GM23338 (cell line): Measurements from ENCODE around the gene ATF5. TPM values are rescaled to one million over a fixed set of nuclear protein-coding genes. Genes with fewer than 3 reads are reported as not detected.

ENCODE experiments used
- ATAC-seq: fragments of 200-7000 bp; cut with Tn5 transposase; 3 replicates; pipeline ENCODE4 v1.9.1; 2020
- DNase-seq: peaks from one replicate; pipeline ENCODE4 v3.0.0-alpha.2; 2015; ENCODE audit warnings: low spot score
- H2AFZ ChIP-seq: fragments of 200-600 bp; sonication (generic); 2 replicates; pipeline ENCODE4 v1.8.0; 2016; ENCODE audit warnings: antibody characterized with exemption, mild to moderate bottlenecking, moderate library complexity
- H3F3A ChIP-seq: fragments of 200-600 bp; sonication (generic); replicated peaks from 2 replicates; pipeline ENCODE4 v1.8.0; 2017; ENCODE audit warnings: antibody characterized with exemption, mixed run types, low read depth
- H3K27ac ChIP-seq: fragments of 200-600 bp; sonication (generic); 2 replicates; pipeline ENCODE4 v1.6.1; 2016; ENCODE audit warnings: low read depth
- H3K27me3 ChIP-seq: fragments of 200-600 bp; sonication (generic); 2 replicates; pipeline ENCODE4 v1.8.0; 2016; ENCODE audit warnings: mild to moderate bottlenecking, mixed run types, moderate library complexity; ENCODE audit not compliant: insufficient read depth
- H3K36me3 ChIP-seq: fragments of 200-600 bp; sonication (generic); 2 replicates; pipeline ENCODE4 v1.8.0; 2016; ENCODE audit warnings: mild to moderate bottlenecking; ENCODE audit not compliant: insufficient read depth
- H3K4me1 ChIP-seq: fragments of 200-600 bp; sonication (generic); 2 replicates; pipeline ENCODE4 v1.8.0; 2016; ENCODE audit warnings: mild to moderate bottlenecking, moderate library complexity; ENCODE audit not compliant: insufficient read depth
- H3K4me2 ChIP-seq: fragments of 200-600 bp; sonication (generic); 2 replicates; pipeline ENCODE4 v1.7.1; 2017; ENCODE audit warnings: mixed run types
- H3K4me3 ChIP-seq: fragments of 200-600 bp; sonication (generic); 2 replicates; pipeline ENCODE4 v1.6.1; 2016; ENCODE audit warnings: mixed run types
- H3K79me2 ChIP-seq: fragments of 200-600 bp; sonication (generic); replicated peaks from 2 replicates; pipeline ENCODE4 v1.8.0; 2017; ENCODE audit warnings: mild to moderate bottlenecking; ENCODE audit not compliant: insufficient read depth
- H3K9me2 ChIP-seq: fragments of 200-600 bp; sonication (generic); 2 replicates; pipeline ENCODE4 v1.8.0; 2017; ENCODE audit not compliant: insufficient read depth
- H4K20me1 ChIP-seq: fragments of 200-600 bp; sonication (generic); replicated peaks from 2 replicates; pipeline ENCODE4 v1.8.0; 2017; ENCODE audit warnings: mild to moderate bottlenecking; ENCODE audit not compliant: insufficient read depth
- H3K27ac Mint-ChIP-seq: 2 replicates; pipeline ENCODE4 v1.8.0; 2020; ENCODE audit warnings: inconsistent platforms, mild to moderate bottlenecking, moderate library complexity, mixed read lengths
- H3K27me3 Mint-ChIP-seq: 3 replicates; pipeline ENCODE4 v1.8.0; 2022; ENCODE audit warnings: low read depth, mild to moderate bottlenecking, moderate library complexity, mixed read lengths, inconsistent platforms; ENCODE audit not compliant: insufficient read depth, poor library complexity
- H3K36me3 Mint-ChIP-seq: 3 replicates; pipeline ENCODE4 v1.8.0; 2021; ENCODE audit warnings: low read depth, mild to moderate bottlenecking, inconsistent platforms, moderate library complexity, mixed read lengths
- H3K4me1 Mint-ChIP-seq: 3 replicates; pipeline ENCODE4 v1.8.0; 2020; ENCODE audit warnings: mild to moderate bottlenecking, inconsistent platforms, mixed read lengths
- H3K4me3 Mint-ChIP-seq: 3 replicates; pipeline ENCODE4 v1.8.0; 2021; ENCODE audit warnings: moderate library complexity, mild to moderate bottlenecking, inconsistent platforms, mixed read lengths
- H3K9me3 Mint-ChIP-seq: 3 replicates; pipeline ENCODE4 v1.8.0; 2020; ENCODE audit warnings: moderate library complexity, mild to moderate bottlenecking, inconsistent platforms, mixed read lengths
- CREB1 ChIP-seq: fragments of 250-450 bp; sonication (Bioruptor Pico); IDR thresholded peaks from 2 replicates; pipeline ENCODE4 v1.5.0; 2020; ENCODE audit warnings: low read depth, mild to moderate bottlenecking, moderate library complexity
- CTCF ChIP-seq, 2 experiments: fragments of 200-600 bp in 1 of 2; sonication (generic) in 1 of 2; conservative IDR thresholded peaks; 2 replicates each; pipeline versions ENCODE4 v1.5.1 to v1.6.1; 2016 to 2017; ENCODE audit warnings: antibody characterized with exemption in 2 of 2, low read depth in 2 of 2, mild to moderate bottlenecking in 2 of 2, moderate library complexity in 1 of 2
- EZH2 ChIP-seq: fragments of 200-600 bp; sonication (generic); IDR thresholded peaks from one replicate; pipeline ENCODE4 v1.8.0; 2017; ENCODE audit warnings: antibody characterized with exemption, mild to moderate bottlenecking, low read depth; ENCODE audit not compliant: unreplicated experiment
- EZH2phosphoT487 ChIP-seq: fragments of 200-600 bp; sonication (generic); IDR thresholded peaks from one replicate; pipeline ENCODE4 v1.8.1; 2018; ENCODE audit warnings: antibody characterized with exemption; ENCODE audit not compliant: unreplicated experiment
- JUNB ChIP-seq: IDR thresholded peaks from one replicate; pipeline ENCODE4 v1.6.1; 2016; ENCODE audit warnings: antibody characterized with exemption; ENCODE audit not compliant: unreplicated experiment
- NANOG ChIP-seq: IDR thresholded peaks from 2 replicates; pipeline ENCODE4 v1.6.1; 2016; ENCODE audit warnings: antibody characterized with exemption, borderline replicate concordance
- POLR2AphosphoS5 ChIP-seq: IDR thresholded peaks from 2 replicates; pipeline ENCODE4 v1.6.1; 2016; ENCODE audit warnings: antibody characterized with exemption, low read depth
- REST ChIP-seq: IDR thresholded peaks from one replicate; pipeline ENCODE4 v1.6.1; 2018; ENCODE audit warnings: antibody characterized with exemption; ENCODE audit not compliant: unreplicated experiment
- STAT1 ChIP-seq: IDR thresholded peaks from one replicate; pipeline ENCODE4 v1.6.1; 2016; ENCODE audit warnings: antibody characterized with exemption; ENCODE audit not compliant: unreplicated experiment
- ZNF114 ChIP-seq: fragments of 250-450 bp; sonication (Bioruptor Pico); IDR thresholded peaks from 2 replicates; pipeline ENCODE4 v1.5.0; 2020; ENCODE audit warnings: mild to moderate bottlenecking, moderate library complexity
- ZNF331 ChIP-seq: fragments of 250-450 bp; sonication (Bioruptor Pico); IDR thresholded peaks from 2 replicates; pipeline ENCODE4 v1.5.0; 2020; ENCODE audit warnings: low read depth, mild to moderate bottlenecking, moderate library complexity
- polyA plus RNA-seq: library from polyadenylated mRNA; unstranded; fragments of >200 nt; fragmentation: Nextera tagmentation; extraction: Ambion mirVana; gene quantifications from 2 replicates; pipeline ENCODE4 v1.2.1, GENCODE V29; 2016
- total RNA-seq: library from RNA; depleted of rRNA; stranded (reverse); fragments of >200 nt; shearing (Covaris generic); gene quantifications from 2 replicates; pipeline ENCODE4 v1.2.3, GENCODE V29; 2014
- TF ChIP-seq, protein P1 (sequence below): IDR thresholded peaks from 2 replicates; pipeline ENCODE4 v1.6.1; 2016; ENCODE audit warnings: antibody characterized with exemption
- TF ChIP-seq, protein P2 (sequence below): fragments of 250-450 bp; sonication (Bioruptor Pico); IDR thresholded peaks from 2 replicates; pipeline ENCODE4 v1.5.0; 2020; ENCODE audit warnings: mild to moderate bottlenecking, moderate library complexity

Gene ATF5
- total and polyA plus RNA-seq, 2 experiments from 2014 or later: 7.4 to 9.6 TPM

GRCh38 chr19:49887665-49888509 lies 41.1 kb upstream of the ATF5 start:
- peaks cover 45% of the 10 kb centered on the region for H3K36me3 Mint-ChIP-seq
- Histone ChIP-seq H3K79me2 (no peaks in the 10 kb centered on the region), H3K27me3 (0 out of 2 replicates have a peak, but pooled peaks cover 3% of the 10 kb centered on the region), H3F3A (peaks cover 30% of the 10 kb centered on the region; the same call in 1 of the 2 replicates), H3K4me2 (no peak overlapping the region), H3K9me2 (no peaks in the 10 kb centered on the region), H3K27ac (no peak overlapping the region), H2AFZ (no peak overlapping the region), H4K20me1 (no peaks in the 10 kb centered on the region; the same call in 1 of the 2 replicates), H3K4me1 (peaks cover 9% of the 10 kb centered on the region; the same call in 1 of the 2 replicates), H3K36me3 (peaks cover 13% of the 10 kb centered on the region), H3K4me3 (no peak overlapping the region)
- H3K27ac Mint-ChIP-seq: no peak overlapping the region
- TF ChIP-seq JUNB: no peak
- no peak for TF ChIP-seq STAT1
- TF ChIP-seq, protein P1, sequence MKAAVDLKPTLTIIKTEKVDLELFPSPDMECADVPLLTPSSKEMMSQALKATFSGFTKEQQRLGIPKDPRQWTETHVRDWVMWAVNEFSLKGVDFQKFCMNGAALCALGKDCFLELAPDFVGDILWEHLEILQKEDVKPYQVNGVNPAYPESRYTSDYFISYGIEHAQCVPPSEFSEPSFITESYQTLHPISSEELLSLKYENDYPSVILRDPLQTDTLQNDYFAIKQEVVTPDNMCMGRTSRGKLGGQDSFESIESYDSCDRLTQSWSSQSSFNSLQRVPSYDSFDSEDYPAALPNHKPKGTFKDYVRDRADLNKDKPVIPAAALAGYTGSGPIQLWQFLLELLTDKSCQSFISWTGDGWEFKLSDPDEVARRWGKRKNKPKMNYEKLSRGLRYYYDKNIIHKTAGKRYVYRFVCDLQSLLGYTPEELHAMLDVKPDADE: no peak
- no peak for TF ChIP-seq REST
- TF ChIP-seq, protein P2, sequence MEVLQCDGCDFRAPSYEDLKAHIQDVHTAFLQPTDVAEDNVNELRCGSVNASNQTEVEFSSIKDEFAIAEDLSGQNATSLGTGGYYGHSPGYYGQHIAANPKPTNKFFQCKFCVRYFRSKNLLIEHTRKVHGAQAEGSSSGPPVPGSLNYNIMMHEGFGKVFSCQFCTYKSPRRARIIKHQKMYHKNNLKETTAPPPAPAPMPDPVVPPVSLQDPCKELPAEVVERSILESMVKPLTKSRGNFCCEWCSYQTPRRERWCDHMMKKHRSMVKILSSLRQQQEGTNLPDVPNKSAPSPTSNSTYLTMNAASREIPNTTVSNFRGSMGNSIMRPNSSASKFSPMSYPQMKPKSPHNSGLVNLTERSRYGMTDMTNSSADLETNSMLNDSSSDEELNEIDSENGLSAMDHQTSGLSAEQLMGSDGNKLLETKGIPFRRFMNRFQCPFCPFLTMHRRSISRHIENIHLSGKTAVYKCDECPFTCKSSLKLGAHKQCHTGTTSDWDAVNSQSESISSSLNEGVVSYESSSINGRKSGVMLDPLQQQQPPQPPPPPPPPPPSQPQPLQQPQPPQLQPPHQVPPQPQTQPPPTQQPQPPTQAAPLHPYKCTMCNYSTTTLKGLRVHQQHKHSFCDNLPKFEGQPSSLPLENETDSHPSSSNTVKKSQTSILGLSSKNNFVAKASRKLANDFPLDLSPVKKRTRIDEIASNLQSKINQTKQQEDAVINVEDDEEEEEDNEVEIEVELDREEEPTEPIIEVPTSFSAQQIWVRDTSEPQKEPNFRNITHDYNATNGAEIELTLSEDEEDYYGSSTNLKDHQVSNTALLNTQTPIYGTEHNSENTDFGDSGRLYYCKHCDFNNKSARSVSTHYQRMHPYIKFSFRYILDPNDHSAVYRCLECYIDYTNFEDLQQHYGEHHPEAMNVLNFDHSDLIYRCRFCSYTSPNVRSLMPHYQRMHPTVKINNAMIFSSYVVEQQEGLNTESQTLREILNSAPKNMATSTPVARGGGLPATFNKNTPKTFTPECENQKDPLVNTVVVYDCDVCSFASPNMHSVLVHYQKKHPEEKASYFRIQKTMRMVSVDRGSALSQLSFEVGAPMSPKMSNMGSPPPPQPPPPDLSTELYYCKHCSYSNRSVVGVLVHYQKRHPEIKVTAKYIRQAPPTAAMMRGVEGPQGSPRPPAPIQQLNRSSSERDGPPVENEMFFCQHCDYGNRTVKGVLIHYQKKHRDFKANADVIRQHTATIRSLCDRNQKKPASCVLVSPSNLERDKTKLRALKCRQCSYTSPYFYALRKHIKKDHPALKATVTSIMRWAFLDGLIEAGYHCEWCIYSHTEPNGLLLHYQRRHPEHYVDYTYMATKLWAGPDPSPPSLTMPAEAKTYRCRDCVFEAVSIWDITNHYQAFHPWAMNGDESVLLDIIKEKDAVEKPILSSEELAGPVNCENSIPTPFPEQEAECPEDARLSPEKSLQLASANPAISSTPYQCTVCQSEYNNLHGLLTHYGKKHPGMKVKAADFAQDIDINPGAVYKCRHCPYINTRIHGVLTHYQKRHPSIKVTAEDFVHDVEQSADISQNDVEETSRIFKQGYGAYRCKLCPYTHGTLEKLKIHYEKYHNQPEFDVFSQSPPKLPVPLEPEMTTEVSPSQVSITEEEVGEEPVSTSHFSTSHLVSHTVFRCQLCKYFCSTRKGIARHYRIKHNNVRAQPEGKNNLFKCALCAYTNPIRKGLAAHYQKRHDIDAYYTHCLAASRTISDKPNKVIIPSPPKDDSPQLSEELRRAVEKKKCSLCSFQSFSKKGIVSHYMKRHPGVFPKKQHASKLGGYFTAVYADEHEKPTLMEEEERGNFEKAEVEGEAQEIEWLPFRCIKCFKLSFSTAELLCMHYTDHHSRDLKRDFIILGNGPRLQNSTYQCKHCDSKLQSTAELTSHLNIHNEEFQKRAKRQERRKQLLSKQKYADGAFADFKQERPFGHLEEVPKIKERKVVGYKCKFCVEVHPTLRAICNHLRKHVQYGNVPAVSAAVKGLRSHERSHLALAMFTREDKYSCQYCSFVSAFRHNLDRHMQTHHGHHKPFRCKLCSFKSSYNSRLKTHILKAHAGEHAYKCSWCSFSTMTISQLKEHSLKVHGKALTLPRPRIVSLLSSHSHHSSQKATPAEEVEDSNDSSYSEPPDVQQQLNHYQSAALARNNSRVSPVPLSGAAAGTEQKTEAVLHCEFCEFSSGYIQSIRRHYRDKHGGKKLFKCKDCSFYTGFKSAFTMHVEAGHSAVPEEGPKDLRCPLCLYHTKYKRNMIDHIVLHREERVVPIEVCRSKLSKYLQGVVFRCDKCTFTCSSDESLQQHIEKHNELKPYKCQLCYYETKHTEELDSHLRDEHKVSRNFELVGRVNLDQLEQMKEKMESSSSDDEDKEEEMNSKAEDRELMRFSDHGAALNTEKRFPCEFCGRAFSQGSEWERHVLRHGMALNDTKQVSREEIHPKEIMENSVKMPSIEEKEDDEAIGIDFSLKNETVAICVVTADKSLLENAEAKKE (CRISPR knock-in tag): no peak
- TF ChIP-seq POLR2AphosphoS5: no peak
- TF ChIP-seq NANOG: no peak
- no peak for TF ChIP-seq CTCF (conservative IDR thresholded peaks at IDR 0.05; ENCODE audit: low read depth in 2 of 2)
- no peak for TF ChIP-seq ZNF331 (CRISPR knock-in tag)
- no peak for TF ChIP-seq EZH2
- TF ChIP-seq EZH2phosphoT487: no peak
- no peak for TF ChIP-seq CREB1
- no peak for TF ChIP-seq ZNF114 (CRISPR knock-in tag)
- ATAC-seq (no peak), DNase-seq (no peak)
- H3K4me3 Mint-ChIP-seq: no peak overlapping the region
- H3K4me1 Mint-ChIP-seq: peaks cover 9% of the 10 kb centered on the region
- peaks cover 8% of the 10 kb centered on the region for H3K9me3 Mint-ChIP-seq
- H3K27me3 Mint-ChIP-seq: peaks cover 22% of the 10 kb centered on the region
